NCI-H2227 (cell line): ENCODE data around the gene EVX2.

Source experiments
- DNase-seq: peaks from one replicate; lab custom pipeline; 2025; ENCODE audit not compliant: unreplicated experiment; lab: John Stamatoyannopoulos, UW

The EVX2 gene

GRCh38 chr2:176107731-176108181 lies 24.0 kb upstream of the EVX2 start:
- peak; percentile 49 for DNase-seq

DNA sequence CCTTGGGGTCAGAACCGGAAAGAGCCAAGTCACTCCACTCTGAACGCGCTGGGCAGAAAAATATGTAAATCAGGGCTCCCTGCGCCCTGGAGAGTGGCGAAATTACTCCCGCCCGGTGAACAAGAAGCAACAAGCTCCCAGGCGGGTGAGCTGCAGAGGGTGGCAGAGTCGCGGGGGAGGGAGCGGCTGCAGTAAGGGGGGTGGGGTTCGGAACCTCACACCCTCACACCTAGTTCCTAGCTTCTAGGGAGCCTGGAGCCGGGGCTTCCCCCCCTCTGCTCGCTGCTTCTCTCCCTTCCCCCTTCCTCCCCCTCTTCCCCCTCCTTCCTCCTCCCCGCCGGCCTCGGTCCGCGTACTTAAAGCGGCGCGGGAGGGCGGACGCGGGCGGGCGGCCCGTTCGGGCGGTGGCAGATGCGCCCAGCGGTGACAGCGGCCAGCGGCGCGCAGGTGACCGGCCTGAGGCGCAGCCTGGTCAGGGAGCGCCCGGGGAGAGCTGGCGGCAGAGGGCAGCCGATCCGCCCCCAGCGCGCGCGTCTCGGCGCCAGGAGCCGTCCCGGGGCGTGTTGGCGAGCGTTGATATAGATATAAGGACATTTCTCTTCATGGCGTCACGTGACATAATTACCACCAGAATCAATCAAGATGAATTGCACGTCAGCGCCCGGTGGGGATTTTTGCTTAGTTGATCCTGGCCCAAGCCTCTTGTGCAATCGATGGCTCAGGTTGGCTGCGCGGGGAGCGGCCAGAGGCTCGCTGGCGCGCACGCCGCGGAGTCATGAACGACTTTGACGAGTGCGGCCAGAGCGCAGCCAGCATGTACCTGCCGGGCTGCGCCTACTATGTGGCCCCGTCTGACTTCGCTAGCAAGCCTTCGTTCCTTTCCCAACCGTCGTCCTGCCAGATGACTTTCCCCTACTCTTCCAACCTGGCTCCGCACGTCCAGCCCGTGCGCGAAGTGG lies 23.1 kb upstream of the EVX2 start, which contains the start of gene HOXD11:
HOXD11 (plus strand) TSS at position 700 of the 959 bp plus-strand sequence; CDS start at position 776, 76 bp downstream.
- peak; percentile 77 for DNase-seq

- DNase-seq, result peak; percentile 38
Measured at GRCh38 chr2:176105730-176106580, 22.2 kb upstream of the EVX2 start.

DNA sequence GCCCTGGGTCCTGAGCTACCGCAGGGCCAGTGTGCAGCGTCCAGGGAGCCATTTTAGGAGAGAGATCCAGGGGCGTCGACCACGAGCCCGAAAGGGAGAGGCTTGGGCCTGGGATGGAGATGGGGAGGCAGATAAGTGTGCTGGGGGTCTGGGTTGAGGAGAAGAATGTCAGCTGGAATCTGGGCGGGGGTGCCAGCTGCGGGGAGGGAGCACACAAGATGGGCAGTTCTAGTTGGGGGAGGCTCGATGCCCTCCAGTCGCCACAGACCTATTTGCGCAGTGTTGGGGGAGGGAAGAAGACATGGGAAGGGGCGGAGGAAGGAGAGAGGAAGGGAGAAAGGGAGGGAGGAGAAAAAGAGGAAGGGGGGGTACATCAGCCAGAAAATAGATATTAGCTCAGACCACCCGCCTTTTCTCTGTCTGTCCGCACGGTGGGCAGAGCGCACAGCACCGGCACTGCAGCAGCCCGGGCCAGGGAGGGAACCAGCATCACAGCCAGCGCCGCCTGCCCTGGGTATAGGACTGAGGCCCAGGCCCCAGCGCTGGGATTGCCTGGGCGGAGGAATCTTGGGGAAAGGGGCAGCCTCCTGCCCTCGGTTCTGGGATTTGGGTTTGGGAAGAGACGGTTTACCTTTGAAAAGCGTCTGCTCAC lies 21.4 kb upstream of the EVX2 start:
- DNase-seq, result peak; percentile 61

DNA sequence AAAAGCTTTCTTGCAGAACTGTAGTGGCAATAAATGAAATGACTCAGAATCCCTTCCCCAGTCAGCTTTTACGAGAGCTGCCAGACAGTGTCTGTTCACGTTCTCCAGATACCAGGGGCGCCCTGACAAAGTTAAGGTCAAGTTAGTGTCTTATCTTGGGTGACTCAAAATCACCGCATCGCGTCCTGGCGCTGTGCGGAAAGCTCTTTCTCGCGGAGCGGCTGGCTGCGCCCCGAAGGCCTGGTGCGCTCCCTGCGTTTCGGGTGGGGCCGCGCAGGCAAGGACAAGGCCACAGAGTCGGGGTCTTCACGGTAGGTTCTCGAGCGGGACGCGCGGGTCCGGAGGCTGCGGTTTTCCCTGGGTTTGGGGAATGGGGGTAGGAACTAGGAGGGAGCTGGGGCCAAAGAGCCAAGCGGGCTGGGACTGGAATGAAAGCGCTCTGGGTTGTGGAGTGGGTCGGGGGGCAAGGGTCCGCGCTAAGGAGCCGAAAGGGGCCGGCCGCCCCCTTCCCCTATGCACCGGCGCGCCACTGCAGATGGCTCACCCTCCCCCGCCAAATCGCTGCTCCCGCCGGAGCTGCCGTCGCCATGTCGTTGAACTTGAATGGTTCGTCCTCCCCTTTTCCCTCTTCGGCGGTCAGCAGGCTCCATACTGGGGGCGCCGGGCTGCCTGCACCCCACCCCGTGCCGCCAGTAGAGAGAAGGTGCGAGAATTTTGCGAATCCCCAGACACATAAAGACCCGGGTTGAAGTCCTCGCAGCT lies 20.7 kb upstream of the EVX2 start:
- peak; percentile 69 for DNase-seq

- no peak for DNase-seq
Measured at GRCh38 chr2:176103742-176104315, 20.1 kb upstream of the EVX2 start.

- no peak for DNase-seq
Measured at GRCh38 chr2:176103194-176103593, 19.4 kb upstream of the EVX2 start.

DNA sequence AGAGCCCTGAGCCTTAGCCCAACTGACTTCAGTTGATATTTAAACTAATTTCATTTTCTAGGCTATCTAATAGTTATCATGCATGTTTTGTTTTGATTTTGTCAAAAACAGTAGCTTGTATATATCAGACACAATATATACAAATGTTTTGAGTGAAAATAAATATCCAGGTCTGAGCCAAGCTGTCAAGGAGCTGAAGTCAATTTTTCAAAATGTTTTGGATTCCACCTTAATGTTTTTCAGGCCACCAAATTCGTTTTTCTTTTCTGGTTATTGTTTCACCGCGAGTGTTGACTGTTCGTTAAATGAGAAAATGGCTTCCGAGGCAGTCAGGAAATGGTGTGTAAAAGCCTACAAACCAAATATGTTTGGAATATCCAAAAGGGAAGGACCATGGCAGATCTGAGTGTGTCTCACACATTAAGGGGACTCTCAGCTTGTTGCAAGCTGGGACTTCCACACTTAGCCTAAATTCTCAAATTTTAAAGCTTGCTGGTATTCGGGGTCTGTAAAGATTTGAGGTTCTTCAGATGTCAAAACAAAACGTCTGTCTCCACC lies 18.6 kb upstream of the EVX2 start:
- DNase-seq, result no peak

DNA sequence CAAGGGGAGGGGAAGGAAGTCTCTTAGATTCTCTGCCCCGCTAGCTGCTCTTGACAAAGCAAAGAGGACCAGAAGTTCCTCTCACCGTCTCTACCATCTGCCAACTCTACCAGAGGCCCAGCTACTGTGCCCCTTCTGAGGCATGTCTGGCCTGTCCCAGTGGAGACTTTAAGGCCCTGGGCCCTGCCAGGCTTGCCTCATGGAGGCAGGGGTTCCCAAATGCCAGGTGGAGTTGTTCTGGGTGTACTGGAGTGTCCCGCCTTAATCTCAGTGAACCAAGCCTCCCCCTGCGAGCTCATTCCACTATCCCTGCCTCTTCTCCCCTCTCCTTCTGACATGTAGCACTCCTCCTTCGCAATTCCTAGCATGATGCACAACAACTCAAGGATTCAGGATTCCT lies 18.1 kb upstream of the EVX2 start:
- no peak for DNase-seq

- DNase-seq, result no peak
Measured at GRCh38 chr2:176101216-176101830, 17.6 kb upstream of the EVX2 start.

DNA sequence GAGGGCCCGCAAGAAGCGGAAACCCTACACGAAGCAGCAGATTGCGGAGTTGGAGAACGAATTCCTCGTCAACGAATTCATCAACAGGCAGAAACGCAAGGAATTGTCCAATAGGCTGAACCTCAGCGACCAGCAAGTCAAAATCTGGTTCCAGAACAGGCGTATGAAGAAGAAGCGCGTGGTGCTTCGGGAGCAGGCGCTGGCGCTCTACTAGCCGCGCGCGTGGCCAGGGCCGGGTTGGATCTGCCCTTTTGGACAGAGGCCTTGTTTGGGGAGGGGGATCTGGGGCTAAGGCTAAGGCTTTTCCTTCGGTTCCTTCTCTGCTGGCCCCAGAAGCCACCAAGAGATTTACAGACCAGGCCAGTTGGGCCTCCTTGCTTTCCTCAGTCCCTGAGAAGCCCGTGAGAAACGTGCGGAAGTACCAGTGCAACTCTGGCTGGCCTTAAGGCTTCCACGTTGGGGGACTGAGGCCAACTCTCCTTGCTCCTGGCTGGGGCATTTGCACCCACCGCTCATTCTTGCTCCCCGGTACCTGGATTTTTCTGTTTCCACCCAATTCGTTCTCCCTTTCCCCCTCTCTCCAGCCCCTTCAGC lies 16.9 kb upstream of the EVX2 start:
- no peak for DNase-seq

- no peak for DNase-seq
Measured at GRCh38 chr2:176099728-176100546, 16.2 kb upstream of the EVX2 start, which contains the start of gene HOXD12. HOXD12 (plus strand) TSS chr2:176099795; CDS start chr2:176099802, 7 bp downstream.

DNA sequence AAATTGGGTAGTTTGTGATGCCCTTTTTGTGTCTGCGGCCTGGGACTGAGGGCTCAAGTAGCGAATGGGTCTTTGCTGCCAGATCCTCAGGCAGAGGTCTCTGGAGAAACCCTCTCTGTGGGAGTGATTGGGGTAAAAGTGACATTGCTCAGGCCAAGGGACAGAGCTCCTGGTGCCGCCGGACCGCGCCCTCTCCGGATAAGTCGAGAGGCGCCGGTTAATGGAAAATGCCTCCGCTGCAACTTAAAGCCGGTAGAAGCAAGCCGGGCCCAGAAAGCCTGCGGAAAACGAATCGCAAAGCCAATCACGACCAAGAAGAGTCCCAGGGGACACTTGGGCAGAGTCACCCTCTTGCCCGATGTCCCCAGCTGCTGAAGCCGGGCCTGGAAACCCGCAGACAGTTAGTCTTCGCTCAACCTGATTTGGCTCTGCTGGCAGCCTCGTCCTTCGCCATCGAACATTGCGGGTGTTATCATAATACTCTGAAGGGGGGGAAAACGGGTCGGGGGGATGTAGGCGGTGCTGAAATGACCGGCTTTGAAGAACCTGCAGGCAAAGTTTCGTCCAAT lies 15.5 kb upstream of the EVX2 start:
- no peak for DNase-seq

- peak; percentile 40 for DNase-seq
Measured at GRCh38 chr2:176098366-176099158, 14.8 kb upstream of the EVX2 start.

- no peak for DNase-seq
Measured at GRCh38 chr2:176097820-176098365, 14.1 kb upstream of the EVX2 start.

DNA sequence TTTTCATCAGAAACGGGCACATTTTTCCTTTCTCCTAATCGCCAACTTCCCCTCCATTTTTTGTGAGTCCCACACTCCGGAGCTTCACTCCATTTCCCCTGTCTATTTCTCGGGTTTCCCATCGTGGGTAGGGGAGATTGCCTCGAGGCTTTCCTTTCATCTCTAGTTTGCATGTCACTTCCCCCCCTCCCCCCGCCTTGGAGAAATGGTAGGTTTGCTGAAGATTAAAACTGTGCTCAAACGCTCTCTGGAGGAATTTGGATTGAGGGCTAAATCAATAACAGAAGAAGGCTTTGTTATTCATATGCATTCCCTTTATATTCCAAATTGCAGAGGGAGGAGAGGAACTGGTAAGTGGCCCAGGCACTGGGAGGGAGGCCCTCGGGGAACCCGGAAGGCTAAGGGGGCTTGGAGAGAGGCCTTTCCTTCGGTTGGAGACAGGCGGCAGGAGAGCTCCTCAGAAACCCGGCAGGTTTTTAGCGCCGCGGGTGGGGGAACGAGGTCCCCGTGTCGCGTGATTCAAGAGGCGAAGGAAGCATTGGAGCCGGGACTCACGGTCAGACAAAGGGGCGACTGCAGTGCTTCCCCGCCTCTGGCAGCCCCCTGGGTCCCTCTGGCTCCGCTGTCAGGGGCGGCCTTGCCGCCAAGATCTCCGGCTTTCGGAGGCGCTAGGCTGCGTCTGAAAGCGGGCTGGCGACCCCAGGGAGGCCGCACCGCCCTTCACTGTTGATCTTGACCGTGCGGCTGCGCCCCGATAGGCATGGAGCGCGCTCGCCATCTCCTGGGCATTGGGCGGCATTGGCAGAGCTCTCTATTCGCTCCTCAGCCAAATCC lies 13.4 kb upstream of the EVX2 start:
- peak; percentile 92 for DNase-seq
